Measurements from ENCODE around the gene GRAP2.

DNA sequence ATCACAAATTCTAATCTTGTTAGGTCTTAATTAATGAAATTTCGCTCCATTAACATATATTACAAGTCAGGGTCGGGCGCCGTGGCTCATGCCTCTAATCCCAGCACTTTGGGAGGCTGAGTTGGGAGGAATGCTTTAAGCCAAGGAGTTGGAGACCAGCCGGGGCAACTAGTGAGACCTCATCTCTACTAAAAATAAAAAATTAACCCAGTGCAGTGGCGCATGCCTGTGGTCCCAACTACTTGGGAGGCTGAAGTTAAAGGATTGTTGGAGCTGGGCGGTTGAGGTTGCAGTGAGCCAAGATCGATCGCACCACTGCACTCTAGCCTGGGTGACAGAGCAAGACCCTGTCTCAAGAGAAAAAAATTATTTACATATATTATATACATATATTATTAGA lies 61.2 kb downstream of the GRAP2 start:
- TF ChIP-seq, protein P1, sequence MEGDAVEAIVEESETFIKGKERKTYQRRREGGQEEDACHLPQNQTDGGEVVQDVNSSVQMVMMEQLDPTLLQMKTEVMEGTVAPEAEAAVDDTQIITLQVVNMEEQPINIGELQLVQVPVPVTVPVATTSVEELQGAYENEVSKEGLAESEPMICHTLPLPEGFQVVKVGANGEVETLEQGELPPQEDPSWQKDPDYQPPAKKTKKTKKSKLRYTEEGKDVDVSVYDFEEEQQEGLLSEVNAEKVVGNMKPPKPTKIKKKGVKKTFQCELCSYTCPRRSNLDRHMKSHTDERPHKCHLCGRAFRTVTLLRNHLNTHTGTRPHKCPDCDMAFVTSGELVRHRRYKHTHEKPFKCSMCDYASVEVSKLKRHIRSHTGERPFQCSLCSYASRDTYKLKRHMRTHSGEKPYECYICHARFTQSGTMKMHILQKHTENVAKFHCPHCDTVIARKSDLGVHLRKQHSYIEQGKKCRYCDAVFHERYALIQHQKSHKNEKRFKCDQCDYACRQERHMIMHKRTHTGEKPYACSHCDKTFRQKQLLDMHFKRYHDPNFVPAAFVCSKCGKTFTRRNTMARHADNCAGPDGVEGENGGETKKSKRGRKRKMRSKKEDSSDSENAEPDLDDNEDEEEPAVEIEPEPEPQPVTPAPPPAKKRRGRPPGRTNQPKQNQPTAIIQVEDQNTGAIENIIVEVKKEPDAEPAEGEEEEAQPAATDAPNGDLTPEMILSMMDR (IDR thresholded peaks at IDR 0.05): no peak
- TF ChIP-seq POLR2A (IDR thresholded peaks at IDR 0.05): no peak
- no peak for TF ChIP-seq EP300 (IDR thresholded peaks at IDR 0.05)
